SU-DHL-6 (cell line): ENCODE data around the gene C17orf114.

ENCODE experiments used
- H2AFZ ChIP-seq: fragments of 200-600 bp; sonication (generic); 2 replicates; pipeline ENCODE4 v1.6.1; 2014; ENCODE audit warnings: low read depth, mild to moderate bottlenecking, moderate library complexity, mixed read lengths, antibody characterized with exemption, low read length; ENCODE audit not compliant: severe bottlenecking
- H3F3A ChIP-seq: fragments of 200-600 bp; shearing (Covaris generic); 2 replicates; pipeline ENCODE4 v1.6.0; 2016; ENCODE audit warnings: antibody characterized with exemption, mild to moderate bottlenecking; ENCODE audit not compliant: insufficient read depth
- H3K27ac ChIP-seq: fragments of 200-600 bp; sonication (generic); 2 replicates; pipeline ENCODE4 v1.5.1; 2016; ENCODE audit warnings: low read depth, mild to moderate bottlenecking, low read length, moderate library complexity, mixed read lengths
- H3K27me3 ChIP-seq: fragments of 200-600 bp; sonication (generic), shearing (Covaris generic); 2 replicates; pipeline ENCODE4 v1.6.0; 2014; ENCODE audit warnings: mild to moderate bottlenecking, low read length
- H3K36me3 ChIP-seq: fragments of 200-600 bp; sonication (generic); 2 replicates; pipeline ENCODE4 v1.6.1; 2014; ENCODE audit warnings: mild to moderate bottlenecking, low read length, mixed read lengths
- H3K4me2 ChIP-seq: fragments of 300-600, 200-600 bp; shearing (Covaris generic), sonication (generic); 2 replicates; pipeline ENCODE4 v1.6.0; 2014; ENCODE audit warnings: low read length, low read depth, mild to moderate bottlenecking; ENCODE audit not compliant: poor library complexity, severe bottlenecking
- H3K4me3 ChIP-seq: fragments of 200-600 bp; sonication (generic); 2 replicates; pipeline ENCODE4 v1.5.1; 2014; ENCODE audit warnings: antibody characterized with exemption, low read length, mild to moderate bottlenecking, mixed read lengths; ENCODE audit not compliant: insufficient read depth, poor library complexity, severe bottlenecking
- H3K79me2 ChIP-seq: fragments of 200-600 bp; sonication (generic); 2 replicates; pipeline ENCODE4 v1.6.1; 2014; ENCODE audit warnings: mild to moderate bottlenecking, low read length, moderate library complexity; ENCODE audit not compliant: insufficient read depth
- H3K9ac ChIP-seq: fragments of 200-600 bp; sonication (generic); 2 replicates; pipeline ENCODE4 v1.7.0; 2014; ENCODE audit warnings: mild to moderate bottlenecking, low read length
- H3K9me2 ChIP-seq: fragments of 200-600 bp; sonication (generic); replicated peaks from 2 replicates; pipeline ENCODE4 v1.6.1; 2014; ENCODE audit warnings: low read length; ENCODE audit not compliant: insufficient read depth
- H3K9me3 ChIP-seq: fragments of 200-600 bp; sonication (generic); 2 replicates; pipeline ENCODE4 v1.6.1; 2014; ENCODE audit warnings: low read length, mixed read lengths; ENCODE audit not compliant: insufficient read depth
- H4K20me1 ChIP-seq: fragments of 200-600 bp; sonication (generic); 2 replicates; pipeline ENCODE4 v1.6.1; 2014; ENCODE audit warnings: low read depth, mild to moderate bottlenecking, antibody characterized with exemption, low read length, moderate library complexity, mixed read lengths
- EZH2phosphoT487 ChIP-seq: fragments of 200-600 bp; sonication (generic), shearing (Covaris generic); conservative IDR thresholded peaks from 2 replicates; pipeline ENCODE4 v1.6.1; 2018; ENCODE audit warnings: mild to moderate bottlenecking, antibody characterized with exemption, low read length, moderate library complexity, mixed read lengths
- TF ChIP-seq, protein P1 (sequence below): fragments of 200-600 bp; sonication (generic); IDR thresholded peaks from one replicate; pipeline ENCODE4 v1.5.1; 2017; ENCODE audit warnings: antibody characterized with exemption, mild to moderate bottlenecking, low read length, moderate library complexity; ENCODE audit not compliant: insufficient read depth, poor library complexity, severe bottlenecking

Gene C17orf114

DNA sequence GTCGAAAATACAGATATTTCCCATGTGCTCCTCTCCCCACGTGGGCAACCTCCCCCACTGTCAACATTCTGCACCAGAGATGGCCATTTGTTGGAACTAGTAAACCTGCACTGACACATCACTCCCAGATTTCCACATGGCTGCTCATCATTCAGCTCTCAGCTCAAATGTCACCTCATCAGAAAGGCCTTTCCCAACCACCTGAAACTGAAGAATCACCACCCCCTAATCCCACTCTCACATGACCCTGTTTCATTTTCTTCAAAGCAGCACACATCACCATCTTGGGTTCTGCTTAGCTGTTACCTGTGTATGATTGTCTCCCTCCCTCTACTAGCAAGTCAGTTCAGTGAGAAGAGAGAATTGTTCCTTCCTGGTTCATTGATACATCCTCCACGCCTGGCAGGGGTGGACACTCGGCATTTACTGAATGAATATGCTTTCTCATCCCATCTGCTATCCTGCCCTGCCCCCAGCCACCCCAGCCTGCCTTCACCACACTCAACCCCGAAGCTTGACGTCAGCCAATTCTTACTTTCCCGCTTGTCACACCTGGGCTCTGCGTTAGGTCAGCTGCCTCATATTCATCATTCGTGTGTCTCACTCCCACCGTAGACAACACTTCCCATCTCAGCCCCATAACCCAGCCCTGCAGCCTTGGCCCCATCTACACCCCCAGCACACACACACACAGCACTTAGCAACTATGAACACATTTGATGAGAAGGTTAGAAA is 1.5 kb downstream of the C17orf114 start:
- peaks cover 10% of the 10 kb centered on the region for H3K79me2 ChIP-seq
- no peak overlapping the region for H3K27ac ChIP-seq
- no peak overlapping the region for H3K4me2 ChIP-seq
- H3K9me3 ChIP-seq, result no peaks in the 10 kb centered on the region
- H4K20me1 ChIP-seq, result no peaks in the 10 kb centered on the region
- H3K36me3 ChIP-seq, result no peaks in the 10 kb centered on the region
- H3K9ac ChIP-seq, result no peak overlapping the region
- no peaks in the 10 kb centered on the region for H3K9me2 ChIP-seq
- no peak overlapping the region for H2AFZ ChIP-seq
- H3F3A ChIP-seq, result 0 out of 2 replicates have a peak, but pooled peaks cover 3% of the 10 kb centered on the region
- no peak overlapping the region for H3K4me3 ChIP-seq
- H3K27me3 ChIP-seq, result no peaks in the 10 kb centered on the region
- TF ChIP-seq, protein P1, sequence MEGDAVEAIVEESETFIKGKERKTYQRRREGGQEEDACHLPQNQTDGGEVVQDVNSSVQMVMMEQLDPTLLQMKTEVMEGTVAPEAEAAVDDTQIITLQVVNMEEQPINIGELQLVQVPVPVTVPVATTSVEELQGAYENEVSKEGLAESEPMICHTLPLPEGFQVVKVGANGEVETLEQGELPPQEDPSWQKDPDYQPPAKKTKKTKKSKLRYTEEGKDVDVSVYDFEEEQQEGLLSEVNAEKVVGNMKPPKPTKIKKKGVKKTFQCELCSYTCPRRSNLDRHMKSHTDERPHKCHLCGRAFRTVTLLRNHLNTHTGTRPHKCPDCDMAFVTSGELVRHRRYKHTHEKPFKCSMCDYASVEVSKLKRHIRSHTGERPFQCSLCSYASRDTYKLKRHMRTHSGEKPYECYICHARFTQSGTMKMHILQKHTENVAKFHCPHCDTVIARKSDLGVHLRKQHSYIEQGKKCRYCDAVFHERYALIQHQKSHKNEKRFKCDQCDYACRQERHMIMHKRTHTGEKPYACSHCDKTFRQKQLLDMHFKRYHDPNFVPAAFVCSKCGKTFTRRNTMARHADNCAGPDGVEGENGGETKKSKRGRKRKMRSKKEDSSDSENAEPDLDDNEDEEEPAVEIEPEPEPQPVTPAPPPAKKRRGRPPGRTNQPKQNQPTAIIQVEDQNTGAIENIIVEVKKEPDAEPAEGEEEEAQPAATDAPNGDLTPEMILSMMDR, result no peak
- no peak for TF ChIP-seq EZH2phosphoT487

DNA sequence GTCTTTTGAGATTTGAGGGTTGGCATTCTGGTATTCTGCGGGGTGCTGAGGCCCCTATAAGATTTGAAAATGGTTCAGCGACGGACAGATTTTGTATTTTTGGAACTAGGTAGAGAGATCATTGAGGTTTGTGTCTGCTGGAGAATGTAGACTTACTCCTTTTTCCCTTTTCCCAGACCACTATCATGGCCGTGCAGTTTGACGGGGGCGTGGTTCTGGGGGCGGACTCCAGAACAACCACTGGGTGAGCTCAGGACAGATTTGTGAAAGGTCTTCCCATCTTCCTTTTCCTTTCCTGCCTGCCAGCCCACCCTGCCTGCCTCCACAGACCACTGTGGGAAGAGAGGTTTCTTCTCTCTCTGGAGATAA is 5.6 kb downstream of the C17orf114 start:
- peak overlapping the region; percentile 28 for H3K27ac ChIP-seq
- no peaks in the 10 kb centered on the region for H3K27me3 ChIP-seq
- TF ChIP-seq, protein P1, result no peak
- TF ChIP-seq EZH2phosphoT487, result no peak
- no peaks in the 10 kb centered on the region for H4K20me1 ChIP-seq
- no peaks in the 10 kb centered on the region for H3K9me2 ChIP-seq
- peaks cover 10% of the 10 kb centered on the region for H3K79me2 ChIP-seq
- H3K4me2 ChIP-seq, result peak overlapping the region; percentile 89
- H3K9me3 ChIP-seq, result no peaks in the 10 kb centered on the region
- H3K36me3 ChIP-seq, result no peaks in the 10 kb centered on the region
- H3F3A ChIP-seq, result 0 out of 2 replicates have a peak, but pooled peaks cover 8% of the 10 kb centered on the region
- H3K9ac ChIP-seq, result peak overlapping the region; percentile 99
- H3K4me3 ChIP-seq, result peak overlapping the region; percentile 98
- H2AFZ ChIP-seq, result peak overlapping the region; percentile 88

DNA sequence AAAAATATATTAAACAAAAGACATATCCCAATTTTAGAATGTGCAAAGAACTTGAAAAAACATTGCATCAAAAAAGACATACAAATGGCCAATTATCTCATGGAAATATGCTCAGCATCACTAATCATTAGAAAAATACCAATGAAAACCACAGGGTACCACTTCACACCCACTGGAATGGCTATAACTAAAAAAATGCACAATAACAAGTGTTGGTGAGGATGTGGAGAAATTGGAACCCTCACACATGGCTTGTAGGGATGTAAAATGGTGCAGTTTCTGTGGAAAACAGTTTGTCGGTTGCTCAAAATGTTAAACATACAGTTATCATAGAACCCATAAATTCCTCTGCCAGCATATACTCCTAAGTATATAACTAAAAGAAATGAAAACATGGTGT is 7.0 kb downstream of the C17orf114 start:
- Histone ChIP-seq H3K27ac (no peak overlapping the region), H3K4me2 (peak overlapping the region; percentile 89), H3K9ac (no peak overlapping the region), H2AFZ (peak overlapping the region; percentile 88), H3K4me3 (no peak overlapping the region), H3K9me2 (no peaks in the 10 kb centered on the region), H3K9me3 (no peaks in the 10 kb centered on the region), H3K36me3 (no peaks in the 10 kb centered on the region), H3K79me2 (peaks cover 10% of the 10 kb centered on the region), H3F3A (0 out of 2 replicates have a peak, but pooled peaks cover 8% of the 10 kb centered on the region), H4K20me1 (no peaks in the 10 kb centered on the region), H3K27me3 (no peaks in the 10 kb centered on the region)
- TF ChIP-seq, protein P1, result no peak
- TF ChIP-seq EZH2phosphoT487, result no peak
